Ishikawa (cell line): ENCODE data around the gene ONECUT3.

Experiments
- CEBPB ChIP-seq: IDR thresholded peaks from 2 replicates; pipeline ENCODE4 v1.6.1; 2012
- CREB1 ChIP-seq: IDR thresholded peaks from 2 replicates; pipeline ENCODE4 v1.6.1; 2012; ENCODE audit warnings: low read depth
- EGR1 ChIP-seq: IDR thresholded peaks from 2 replicates; pipeline ENCODE4 v1.6.1; 2012
- EP300 ChIP-seq: IDR thresholded peaks from 2 replicates; pipeline ENCODE4 v1.6.1; 2012; ENCODE audit warnings: borderline replicate concordance
- FOXM1 ChIP-seq: IDR thresholded peaks from 2 replicates; pipeline ENCODE4 v1.6.1; 2012; ENCODE audit warnings: low read depth, borderline replicate concordance
- NFIC ChIP-seq: IDR thresholded peaks from 2 replicates; pipeline ENCODE4 v1.6.1; 2012
- RAD21 ChIP-seq: IDR thresholded peaks from 2 replicates; pipeline ENCODE4 v1.6.1; 2012; ENCODE audit warnings: low read depth
- TAF1 ChIP-seq: IDR thresholded peaks from 2 replicates; pipeline ENCODE4 v1.6.1; 2012; ENCODE audit warnings: low read depth, mild to moderate bottlenecking
- TCF12 ChIP-seq: IDR thresholded peaks from 2 replicates; pipeline ENCODE4 v1.6.1; 2012; ENCODE audit warnings: low read depth
- TEAD4 ChIP-seq: IDR thresholded peaks from 2 replicates; pipeline ENCODE4 v1.6.1; 2012
- YY1 ChIP-seq: IDR thresholded peaks from 2 replicates; pipeline ENCODE4 v1.6.1; 2012; ENCODE audit warnings: low read depth
- ZBTB7A ChIP-seq: IDR thresholded peaks from 2 replicates; pipeline ENCODE4 v1.6.1; 2012; ENCODE audit warnings: low read depth
- TF ChIP-seq, protein P1 (sequence below): IDR thresholded peaks from 2 replicates; pipeline ENCODE4 v1.6.1; 2012; ENCODE audit warnings: low read depth, mild to moderate bottlenecking
- TF ChIP-seq, protein P2 (sequence below): IDR thresholded peaks from 2 replicates; pipeline ENCODE4 v1.6.1; 2012
- TF ChIP-seq, protein P3 (sequence below): IDR thresholded peaks from 2 replicates; pipeline ENCODE4 v1.6.1; 2012

Gene ONECUT3

DNA sequence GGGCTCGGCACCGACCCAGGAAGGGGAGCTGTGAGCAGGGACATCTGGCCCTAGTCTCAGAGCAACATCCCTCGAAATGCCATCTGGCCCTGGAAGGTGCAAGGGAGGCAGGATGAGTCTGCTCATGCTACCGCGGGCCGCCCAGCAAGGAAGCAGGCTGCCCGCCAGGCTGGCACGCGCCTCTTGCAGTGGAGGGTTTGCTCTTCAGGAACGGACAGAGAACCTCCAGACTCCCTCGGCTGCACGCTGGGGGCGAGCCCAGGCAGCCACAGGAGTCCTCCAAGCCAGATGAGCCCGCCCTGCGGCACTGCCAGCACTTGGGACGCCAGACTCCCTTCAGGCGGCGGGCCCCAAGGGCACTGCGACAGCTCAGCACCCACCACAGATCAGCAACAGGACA is 68.9 kb downstream of the ONECUT3 start:
- TF ChIP-seq YY1 = no peak
- TF ChIP-seq NFIC = no peak
- TF ChIP-seq TAF1 = no peak
- TF ChIP-seq CEBPB = no peak
- no peak for TF ChIP-seq TEAD4
- TF ChIP-seq, protein P1, sequence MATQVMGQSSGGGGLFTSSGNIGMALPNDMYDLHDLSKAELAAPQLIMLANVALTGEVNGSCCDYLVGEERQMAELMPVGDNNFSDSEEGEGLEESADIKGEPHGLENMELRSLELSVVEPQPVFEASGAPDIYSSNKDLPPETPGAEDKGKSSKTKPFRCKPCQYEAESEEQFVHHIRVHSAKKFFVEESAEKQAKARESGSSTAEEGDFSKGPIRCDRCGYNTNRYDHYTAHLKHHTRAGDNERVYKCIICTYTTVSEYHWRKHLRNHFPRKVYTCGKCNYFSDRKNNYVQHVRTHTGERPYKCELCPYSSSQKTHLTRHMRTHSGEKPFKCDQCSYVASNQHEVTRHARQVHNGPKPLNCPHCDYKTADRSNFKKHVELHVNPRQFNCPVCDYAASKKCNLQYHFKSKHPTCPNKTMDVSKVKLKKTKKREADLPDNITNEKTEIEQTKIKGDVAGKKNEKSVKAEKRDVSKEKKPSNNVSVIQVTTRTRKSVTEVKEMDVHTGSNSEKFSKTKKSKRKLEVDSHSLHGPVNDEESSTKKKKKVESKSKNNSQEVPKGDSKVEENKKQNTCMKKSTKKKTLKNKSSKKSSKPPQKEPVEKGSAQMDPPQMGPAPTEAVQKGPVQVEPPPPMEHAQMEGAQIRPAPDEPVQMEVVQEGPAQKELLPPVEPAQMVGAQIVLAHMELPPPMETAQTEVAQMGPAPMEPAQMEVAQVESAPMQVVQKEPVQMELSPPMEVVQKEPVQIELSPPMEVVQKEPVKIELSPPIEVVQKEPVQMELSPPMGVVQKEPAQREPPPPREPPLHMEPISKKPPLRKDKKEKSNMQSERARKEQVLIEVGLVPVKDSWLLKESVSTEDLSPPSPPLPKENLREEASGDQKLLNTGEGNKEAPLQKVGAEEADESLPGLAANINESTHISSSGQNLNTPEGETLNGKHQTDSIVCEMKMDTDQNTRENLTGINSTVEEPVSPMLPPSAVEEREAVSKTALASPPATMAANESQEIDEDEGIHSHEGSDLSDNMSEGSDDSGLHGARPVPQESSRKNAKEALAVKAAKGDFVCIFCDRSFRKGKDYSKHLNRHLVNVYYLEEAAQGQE = no peak
- no peak for TF ChIP-seq ZBTB7A
- no peak for TF ChIP-seq EP300
- no peak for TF ChIP-seq CREB1
- no peak for TF ChIP-seq EGR1
- no peak for TF ChIP-seq RAD21
- TF ChIP-seq, protein P2, sequence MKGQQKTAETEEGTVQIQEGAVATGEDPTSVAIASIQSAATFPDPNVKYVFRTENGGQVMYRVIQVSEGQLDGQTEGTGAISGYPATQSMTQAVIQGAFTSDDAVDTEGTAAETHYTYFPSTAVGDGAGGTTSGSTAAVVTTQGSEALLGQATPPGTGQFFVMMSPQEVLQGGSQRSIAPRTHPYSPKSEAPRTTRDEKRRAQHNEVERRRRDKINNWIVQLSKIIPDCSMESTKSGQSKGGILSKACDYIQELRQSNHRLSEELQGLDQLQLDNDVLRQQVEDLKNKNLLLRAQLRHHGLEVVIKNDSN = no peak
- no peak for TF ChIP-seq TCF12
- TF ChIP-seq, protein P3, sequence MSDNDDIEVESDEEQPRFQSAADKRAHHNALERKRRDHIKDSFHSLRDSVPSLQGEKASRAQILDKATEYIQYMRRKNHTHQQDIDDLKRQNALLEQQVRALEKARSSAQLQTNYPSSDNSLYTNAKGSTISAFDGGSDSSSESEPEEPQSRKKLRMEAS = no peak
- no peak for TF ChIP-seq FOXM1

DNA sequence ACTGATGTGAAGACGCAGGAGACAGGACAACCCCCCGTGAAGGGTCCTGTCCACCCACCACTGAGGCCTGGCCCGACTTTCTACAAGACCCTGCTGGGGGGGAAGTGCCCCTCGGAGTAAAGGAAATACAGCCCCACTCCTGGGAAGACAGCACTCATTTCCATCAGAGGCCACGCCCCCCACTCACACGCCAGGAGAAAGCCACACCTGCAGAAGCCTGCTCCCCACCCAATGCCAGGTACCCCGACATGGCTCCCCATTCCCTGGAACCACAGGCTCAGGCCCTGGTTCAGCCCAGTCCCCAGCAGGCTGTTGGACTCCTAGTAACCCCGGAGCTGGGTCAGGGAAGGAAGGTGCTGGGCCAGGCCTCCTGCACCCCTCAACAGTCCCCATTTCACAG is 69.7 kb downstream of the ONECUT3 start:
- TF ChIP-seq, protein P2 = no peak
- TF ChIP-seq EP300 = no peak
- TF ChIP-seq FOXM1 = no peak
- TF ChIP-seq CEBPB = no peak
- TF ChIP-seq ZBTB7A = no peak

DNA sequence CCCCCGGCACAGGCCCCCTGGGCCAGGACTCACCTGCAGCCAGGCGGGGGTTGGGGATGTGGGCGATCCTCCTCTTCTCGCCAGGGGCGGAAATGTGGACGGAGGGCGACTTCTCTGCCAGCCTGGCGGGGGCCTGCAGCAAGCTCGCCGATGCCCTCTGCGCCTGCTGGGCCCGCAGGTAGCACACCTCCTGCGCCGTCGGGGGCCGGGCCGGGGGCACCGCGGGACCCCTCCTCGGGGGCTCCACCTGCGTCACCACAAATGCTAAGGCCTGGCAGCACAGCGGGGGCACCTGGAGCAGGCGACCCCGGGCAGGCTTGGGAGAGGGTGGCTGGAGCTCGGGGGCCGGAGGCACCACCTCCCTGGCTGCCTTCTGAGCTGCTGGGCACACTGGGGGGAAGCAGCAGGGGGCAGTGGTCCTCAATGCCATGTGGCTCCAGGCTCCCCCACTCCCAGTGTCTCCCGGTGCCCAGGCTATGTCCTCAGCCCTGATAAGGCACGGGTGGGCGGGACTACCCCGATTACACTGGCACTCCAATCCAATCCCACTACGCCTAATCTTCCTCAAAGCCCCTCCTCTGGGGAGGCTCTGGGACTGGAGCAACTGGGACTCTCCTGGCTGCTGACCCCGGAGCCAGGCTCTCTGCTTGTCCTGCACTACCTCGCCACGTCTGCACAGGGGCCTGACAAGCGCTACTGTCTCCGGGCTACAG is 70.4 kb downstream of the ONECUT3 start:
- TF ChIP-seq EP300 (no peak), CREB1 (no peak), NFIC (no peak), ZBTB7A (no peak), FOXM1 (no peak), RAD21 (no peak), YY1 (no peak), TCF12 (no peak), TEAD4 (no peak), TAF1 (no peak)
- TF ChIP-seq, protein P3 = no peak
- TF ChIP-seq, protein P2 = no peak

DNA sequence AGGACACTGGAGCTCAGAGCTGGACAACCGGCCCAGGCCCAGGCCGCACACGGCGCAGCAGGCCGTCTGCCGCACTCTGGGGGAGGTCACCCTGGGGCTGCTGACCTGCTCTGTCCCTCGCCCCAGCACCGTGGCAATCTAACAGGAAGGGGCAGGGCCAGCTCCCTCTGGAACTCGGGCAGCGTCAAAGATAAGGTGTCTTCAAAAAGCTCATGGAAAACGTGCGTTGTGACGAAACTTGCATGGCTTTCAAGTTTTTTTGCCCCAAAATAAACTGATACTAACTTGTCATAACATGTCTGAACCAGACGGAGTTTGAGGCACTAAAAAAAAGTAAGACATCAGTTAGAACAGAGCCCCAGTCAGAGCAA is 70.9 kb downstream of the ONECUT3 start:
- TF ChIP-seq ZBTB7A = no peak
- no peak for TF ChIP-seq EP300
- no peak for TF ChIP-seq TAF1

DNA sequence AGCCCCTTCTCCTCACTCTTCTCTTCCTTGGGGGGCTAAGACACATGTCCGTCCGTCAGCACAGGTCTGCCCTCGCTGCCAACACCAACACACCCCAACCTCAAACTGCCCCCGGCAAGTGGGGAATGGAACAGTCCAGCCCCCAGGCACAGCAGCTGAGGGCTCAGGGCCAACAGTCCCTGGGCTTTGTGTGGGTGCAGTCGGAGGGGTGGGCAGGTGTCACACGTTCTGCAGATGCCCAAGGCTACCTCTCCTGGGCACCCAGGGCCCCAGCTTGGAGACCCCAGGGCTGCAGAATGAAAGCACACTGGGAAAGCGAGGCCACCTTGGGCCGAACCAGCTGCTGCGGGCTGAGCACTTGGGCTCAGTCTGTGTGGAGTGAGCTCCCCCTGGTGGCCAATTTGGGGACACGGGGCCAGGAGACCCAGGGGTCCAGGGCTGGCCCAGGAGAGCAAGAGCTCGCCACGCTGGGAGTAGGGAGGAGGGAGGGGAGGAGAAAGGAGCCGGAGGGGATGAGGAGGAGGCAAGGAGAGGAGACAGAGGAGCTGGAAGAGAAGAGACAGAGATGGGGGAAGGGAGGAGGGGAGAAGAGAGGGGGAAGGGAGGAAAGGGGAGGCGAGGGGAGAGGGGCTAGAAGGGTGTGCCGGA is 72.7 kb downstream of the ONECUT3 start:
- TF ChIP-seq YY1 (no peak), ZBTB7A (peak; percentile 95), RAD21 (peak; percentile 76)

DNA sequence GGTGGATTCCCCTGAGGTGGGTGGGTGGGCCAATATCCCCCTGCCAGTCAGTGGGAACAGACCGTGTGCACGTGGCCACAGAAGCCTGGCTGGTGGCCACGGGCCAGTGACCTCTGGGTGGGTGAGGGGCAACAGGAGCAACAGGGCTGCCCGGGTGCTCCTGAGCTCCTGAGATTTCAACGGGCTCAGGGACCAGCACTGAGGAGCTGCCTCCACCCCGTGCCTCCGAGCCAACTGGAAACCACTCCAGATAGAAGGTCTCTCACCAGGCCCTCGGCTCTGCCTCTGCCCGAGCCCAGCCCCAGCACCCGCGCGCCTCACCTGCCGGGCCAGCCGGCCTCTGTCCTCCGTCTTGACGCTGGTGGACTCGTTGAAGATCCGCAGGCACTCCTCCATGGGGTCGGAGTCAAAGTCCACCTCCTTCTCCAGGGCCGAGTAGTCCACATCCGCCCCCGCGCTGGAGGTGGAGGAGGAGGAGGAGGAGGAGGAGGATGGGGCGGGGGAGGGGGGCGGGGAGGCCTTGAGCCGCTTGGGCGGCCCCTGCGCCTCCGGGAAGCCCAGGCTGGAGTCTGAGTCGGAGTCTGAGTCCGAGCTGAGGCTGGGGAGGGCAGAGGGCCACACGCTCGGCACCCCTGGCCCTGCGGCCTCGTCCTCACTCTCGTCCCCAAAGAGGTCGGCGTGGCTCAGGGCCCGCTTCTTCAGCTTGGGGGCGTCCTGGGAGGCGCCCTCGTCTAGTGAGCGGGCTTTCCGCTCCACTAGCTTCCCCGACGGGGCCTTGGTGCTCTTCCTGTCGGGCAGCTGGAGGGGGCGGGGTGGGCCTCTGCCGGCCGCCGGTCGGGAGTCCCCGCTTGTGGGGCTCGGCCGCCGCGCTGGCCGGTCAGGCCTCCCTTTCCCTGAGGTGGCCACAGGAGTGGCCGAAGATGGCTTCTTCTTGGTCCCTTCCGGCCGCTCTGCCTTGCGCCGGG is 73.5 kb downstream of the ONECUT3 start:
- TF ChIP-seq EGR1 (no peak), TCF12 (no peak), FOXM1 (no peak), NFIC (no peak), TAF1 (no peak), TEAD4 (no peak), CEBPB (no peak), YY1 (no peak), ZBTB7A (no peak; the same call in 1 of the 2 replicates), CREB1 (no peak), EP300 (no peak)
- TF ChIP-seq, protein P3 = no peak
- TF ChIP-seq, protein P1 = no peak
- TF ChIP-seq, protein P2 = no peak
